SU-DHL-6 (cell line): ENCODE data around the gene LTBP1.

Experiments used
- H2AFZ ChIP-seq: fragments of 200-600 bp; sonication (generic); 2 replicates; pipeline ENCODE4 v1.6.1; 2014; ENCODE audit warnings: low read depth, mild to moderate bottlenecking, moderate library complexity, mixed read lengths, antibody characterized with exemption, low read length; ENCODE audit not compliant: severe bottlenecking
- H3F3A ChIP-seq: fragments of 200-600 bp; shearing (Covaris generic); 2 replicates; pipeline ENCODE4 v1.6.0; 2016; ENCODE audit warnings: antibody characterized with exemption, mild to moderate bottlenecking; ENCODE audit not compliant: insufficient read depth
- H3K27ac ChIP-seq: fragments of 200-600 bp; sonication (generic); 2 replicates; pipeline ENCODE4 v1.5.1; 2016; ENCODE audit warnings: low read depth, mild to moderate bottlenecking, low read length, moderate library complexity, mixed read lengths
- H3K27me3 ChIP-seq: fragments of 200-600 bp; sonication (generic), shearing (Covaris generic); 2 replicates; pipeline ENCODE4 v1.6.0; 2014; ENCODE audit warnings: mild to moderate bottlenecking, low read length
- H3K36me3 ChIP-seq: fragments of 200-600 bp; sonication (generic); 2 replicates; pipeline ENCODE4 v1.6.1; 2014; ENCODE audit warnings: mild to moderate bottlenecking, low read length, mixed read lengths
- H3K4me2 ChIP-seq: fragments of 300-600, 200-600 bp; shearing (Covaris generic), sonication (generic); 2 replicates; pipeline ENCODE4 v1.6.0; 2014; ENCODE audit warnings: low read length, low read depth, mild to moderate bottlenecking; ENCODE audit not compliant: poor library complexity, severe bottlenecking
- H3K4me3 ChIP-seq: fragments of 200-600 bp; sonication (generic); 2 replicates; pipeline ENCODE4 v1.5.1; 2014; ENCODE audit warnings: antibody characterized with exemption, low read length, mild to moderate bottlenecking, mixed read lengths; ENCODE audit not compliant: insufficient read depth, poor library complexity, severe bottlenecking
- H3K79me2 ChIP-seq: fragments of 200-600 bp; sonication (generic); 2 replicates; pipeline ENCODE4 v1.6.1; 2014; ENCODE audit warnings: mild to moderate bottlenecking, low read length, moderate library complexity; ENCODE audit not compliant: insufficient read depth
- H3K9ac ChIP-seq: fragments of 200-600 bp; sonication (generic); 2 replicates; pipeline ENCODE4 v1.7.0; 2014; ENCODE audit warnings: mild to moderate bottlenecking, low read length
- H3K9me2 ChIP-seq: fragments of 200-600 bp; sonication (generic); replicated peaks from 2 replicates; pipeline ENCODE4 v1.6.1; 2014; ENCODE audit warnings: low read length; ENCODE audit not compliant: insufficient read depth
- H3K9me3 ChIP-seq: fragments of 200-600 bp; sonication (generic); 2 replicates; pipeline ENCODE4 v1.6.1; 2014; ENCODE audit warnings: low read length, mixed read lengths; ENCODE audit not compliant: insufficient read depth
- H4K20me1 ChIP-seq: fragments of 200-600 bp; sonication (generic); 2 replicates; pipeline ENCODE4 v1.6.1; 2014; ENCODE audit warnings: low read depth, mild to moderate bottlenecking, antibody characterized with exemption, low read length, moderate library complexity, mixed read lengths
- EZH2phosphoT487 ChIP-seq: fragments of 200-600 bp; sonication (generic), shearing (Covaris generic); conservative IDR thresholded peaks from 2 replicates; pipeline ENCODE4 v1.6.1; 2018; ENCODE audit warnings: mild to moderate bottlenecking, antibody characterized with exemption, low read length, moderate library complexity, mixed read lengths
- TF ChIP-seq, protein P1 (sequence below): fragments of 200-600 bp; sonication (generic); IDR thresholded peaks from one replicate; pipeline ENCODE4 v1.5.1; 2017; ENCODE audit warnings: antibody characterized with exemption, mild to moderate bottlenecking, low read length, moderate library complexity; ENCODE audit not compliant: insufficient read depth, poor library complexity, severe bottlenecking

Gene LTBP1

DNA sequence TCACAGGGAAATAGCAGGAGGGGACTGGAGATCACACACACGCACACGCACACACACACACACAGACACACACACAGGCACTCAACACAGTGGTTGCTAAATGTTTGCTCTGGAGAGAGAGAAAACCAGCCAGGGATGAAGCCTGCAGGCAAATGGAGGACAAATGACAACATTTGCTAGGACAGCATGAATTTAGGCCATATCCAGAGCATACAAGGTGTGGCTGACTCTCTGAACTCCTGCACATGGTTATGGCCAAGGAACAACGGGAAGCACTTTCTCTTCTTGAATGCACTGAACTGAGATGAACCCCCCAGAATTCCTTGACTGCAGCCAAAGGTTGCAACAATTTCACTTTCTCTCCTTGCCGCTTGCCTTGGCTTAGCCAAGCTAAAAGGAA is 299.7 kb downstream of the LTBP1 start:
- Histone ChIP-seq H2AFZ (no peak overlapping the region), H3F3A (no peaks in the 10 kb centered on the region; the same call in 1 of the 2 replicates), H3K27me3 (no peaks in the 10 kb centered on the region), H3K36me3 (peaks cover 33% of the 10 kb centered on the region; the same call in 1 of the 2 replicates), H3K27ac (no peak overlapping the region), H3K4me3 (no peak overlapping the region), H4K20me1 (no peaks in the 10 kb centered on the region), H3K4me2 (no peak overlapping the region), H3K9me2 (no peaks in the 10 kb centered on the region), H3K79me2 (no peaks in the 10 kb centered on the region), H3K9ac (no peak overlapping the region), H3K9me3 (no peaks in the 10 kb centered on the region)
- TF ChIP-seq, protein P1, sequence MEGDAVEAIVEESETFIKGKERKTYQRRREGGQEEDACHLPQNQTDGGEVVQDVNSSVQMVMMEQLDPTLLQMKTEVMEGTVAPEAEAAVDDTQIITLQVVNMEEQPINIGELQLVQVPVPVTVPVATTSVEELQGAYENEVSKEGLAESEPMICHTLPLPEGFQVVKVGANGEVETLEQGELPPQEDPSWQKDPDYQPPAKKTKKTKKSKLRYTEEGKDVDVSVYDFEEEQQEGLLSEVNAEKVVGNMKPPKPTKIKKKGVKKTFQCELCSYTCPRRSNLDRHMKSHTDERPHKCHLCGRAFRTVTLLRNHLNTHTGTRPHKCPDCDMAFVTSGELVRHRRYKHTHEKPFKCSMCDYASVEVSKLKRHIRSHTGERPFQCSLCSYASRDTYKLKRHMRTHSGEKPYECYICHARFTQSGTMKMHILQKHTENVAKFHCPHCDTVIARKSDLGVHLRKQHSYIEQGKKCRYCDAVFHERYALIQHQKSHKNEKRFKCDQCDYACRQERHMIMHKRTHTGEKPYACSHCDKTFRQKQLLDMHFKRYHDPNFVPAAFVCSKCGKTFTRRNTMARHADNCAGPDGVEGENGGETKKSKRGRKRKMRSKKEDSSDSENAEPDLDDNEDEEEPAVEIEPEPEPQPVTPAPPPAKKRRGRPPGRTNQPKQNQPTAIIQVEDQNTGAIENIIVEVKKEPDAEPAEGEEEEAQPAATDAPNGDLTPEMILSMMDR = no peak
- TF ChIP-seq EZH2phosphoT487 = no peak

DNA sequence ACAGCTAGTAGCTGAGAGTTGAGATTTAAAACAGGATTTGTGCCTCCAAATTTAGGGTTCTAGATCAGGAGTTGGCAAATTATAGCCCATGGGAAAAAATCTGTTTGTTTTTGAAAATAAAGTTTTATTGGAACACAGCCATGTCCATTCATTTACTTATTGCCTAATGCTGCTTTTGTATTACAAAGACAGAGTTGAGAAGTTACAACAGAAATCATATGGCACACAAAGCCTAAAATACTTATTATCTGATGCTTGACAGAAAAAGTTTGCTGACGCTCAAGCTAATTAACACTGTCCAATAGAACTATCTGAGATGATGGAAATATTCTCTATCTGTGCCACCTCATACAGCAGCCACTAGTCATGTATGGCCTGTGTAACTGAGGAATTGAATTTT is 300.6 kb downstream of the LTBP1 start:
- Histone ChIP-seq H3F3A (no peaks in the 10 kb centered on the region; the same call in 1 of the 2 replicates), H3K4me2 (no peak overlapping the region), H3K9me3 (no peaks in the 10 kb centered on the region), H3K4me3 (no peak overlapping the region), H4K20me1 (no peaks in the 10 kb centered on the region), H3K9me2 (no peaks in the 10 kb centered on the region), H3K27ac (no peak overlapping the region), H3K36me3 (peaks cover 37% of the 10 kb centered on the region), H3K79me2 (no peaks in the 10 kb centered on the region), H3K9ac (no peak overlapping the region), H3K27me3 (no peaks in the 10 kb centered on the region), H2AFZ (no peak overlapping the region)
- TF ChIP-seq EZH2phosphoT487 = no peak
- TF ChIP-seq, protein P1 = no peak

DNA sequence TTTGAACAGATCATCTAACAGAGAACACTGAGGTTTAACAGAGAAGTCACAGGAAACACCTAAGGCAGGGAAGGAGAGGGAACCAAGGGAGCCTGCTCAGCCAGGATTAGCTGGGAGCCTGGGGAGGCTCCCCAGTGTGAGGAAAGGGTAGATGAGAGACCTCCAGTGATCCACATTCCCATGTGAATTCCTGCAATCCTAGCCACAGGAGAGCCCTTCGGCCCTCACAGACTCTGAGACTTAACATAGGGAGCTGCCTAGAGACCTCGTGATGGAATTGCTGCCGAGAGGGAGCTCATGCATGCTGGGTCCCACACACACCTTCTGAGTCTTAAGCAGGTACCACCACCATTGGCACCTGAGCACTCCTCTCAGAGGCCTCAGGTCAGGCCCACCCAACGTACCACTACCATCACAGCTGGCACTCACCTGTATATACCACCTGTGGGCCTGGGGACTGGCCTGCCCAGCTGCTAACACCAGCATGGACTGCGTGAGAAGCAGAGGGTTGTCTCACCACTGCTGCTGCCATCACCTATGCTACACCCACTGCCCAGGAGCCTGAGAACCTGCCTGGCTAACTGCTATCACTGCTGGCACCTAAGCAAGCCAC is 303.8 kb downstream of the LTBP1 start:
- no peaks in the 10 kb centered on the region for H3K9me2 ChIP-seq
- TF ChIP-seq, protein P1 = no peak
- TF ChIP-seq EZH2phosphoT487 = no peak
- H3K79me2 ChIP-seq = no peaks in the 10 kb centered on the region
- no peak overlapping the region for H3K4me3 ChIP-seq
- H3K9me3 ChIP-seq = no peaks in the 10 kb centered on the region
- no peak overlapping the region for H3K4me2 ChIP-seq
- H3K27me3 ChIP-seq = no peaks in the 10 kb centered on the region
- peaks cover 38% of the 10 kb centered on the region for H3K36me3 ChIP-seq
- no peak overlapping the region for H3K27ac ChIP-seq
- H3F3A ChIP-seq = no peaks in the 10 kb centered on the region
- no peak overlapping the region for H2AFZ ChIP-seq
- no peak overlapping the region for H3K9ac ChIP-seq
- no peaks in the 10 kb centered on the region for H4K20me1 ChIP-seq
